ENCODE results near the gene MYBPC2.

The MYBPC2 gene

DNA sequence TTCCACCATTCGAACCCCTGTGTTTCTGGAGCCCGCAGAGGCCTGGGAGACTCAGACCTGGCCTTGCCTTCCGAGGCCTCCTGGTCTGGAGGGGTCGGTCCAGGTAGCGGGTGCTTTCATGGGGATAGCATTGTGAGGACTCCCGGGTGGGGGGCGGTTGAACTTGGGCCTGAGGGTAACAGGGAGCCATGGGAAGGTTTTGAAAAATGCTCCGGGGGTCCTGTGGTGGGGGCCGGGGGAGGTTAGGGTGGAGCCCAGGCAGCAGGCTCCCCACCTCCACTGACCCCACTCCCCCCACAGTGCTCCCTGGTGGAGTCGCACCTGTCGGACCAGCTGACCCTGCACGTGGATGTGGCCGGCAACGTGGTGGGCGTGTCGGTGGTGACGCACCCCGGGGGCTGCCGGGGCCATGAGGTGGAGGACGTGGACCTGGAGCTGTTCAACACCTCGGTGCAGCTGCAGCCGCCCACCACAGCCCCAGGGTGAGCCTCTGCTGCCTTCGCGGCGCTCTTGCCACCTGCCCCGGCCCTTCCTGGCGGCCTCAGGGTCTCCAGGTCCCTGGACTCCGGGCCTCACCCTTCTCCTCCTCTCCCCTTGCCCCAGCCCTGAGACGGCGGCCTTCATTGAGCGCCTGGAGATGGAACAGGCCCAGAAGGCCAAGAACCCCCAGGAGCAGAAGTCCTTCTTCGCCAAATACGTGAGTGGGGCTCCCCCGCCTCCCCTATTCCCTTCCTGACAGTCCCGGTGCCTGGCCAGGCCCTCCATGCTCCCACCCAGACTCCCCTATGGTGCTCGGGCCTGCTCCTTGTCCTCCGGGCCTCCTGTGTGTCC lies 47.8 kb downstream of the MYBPC2 start:
- TF ChIP-seq, protein P1, sequence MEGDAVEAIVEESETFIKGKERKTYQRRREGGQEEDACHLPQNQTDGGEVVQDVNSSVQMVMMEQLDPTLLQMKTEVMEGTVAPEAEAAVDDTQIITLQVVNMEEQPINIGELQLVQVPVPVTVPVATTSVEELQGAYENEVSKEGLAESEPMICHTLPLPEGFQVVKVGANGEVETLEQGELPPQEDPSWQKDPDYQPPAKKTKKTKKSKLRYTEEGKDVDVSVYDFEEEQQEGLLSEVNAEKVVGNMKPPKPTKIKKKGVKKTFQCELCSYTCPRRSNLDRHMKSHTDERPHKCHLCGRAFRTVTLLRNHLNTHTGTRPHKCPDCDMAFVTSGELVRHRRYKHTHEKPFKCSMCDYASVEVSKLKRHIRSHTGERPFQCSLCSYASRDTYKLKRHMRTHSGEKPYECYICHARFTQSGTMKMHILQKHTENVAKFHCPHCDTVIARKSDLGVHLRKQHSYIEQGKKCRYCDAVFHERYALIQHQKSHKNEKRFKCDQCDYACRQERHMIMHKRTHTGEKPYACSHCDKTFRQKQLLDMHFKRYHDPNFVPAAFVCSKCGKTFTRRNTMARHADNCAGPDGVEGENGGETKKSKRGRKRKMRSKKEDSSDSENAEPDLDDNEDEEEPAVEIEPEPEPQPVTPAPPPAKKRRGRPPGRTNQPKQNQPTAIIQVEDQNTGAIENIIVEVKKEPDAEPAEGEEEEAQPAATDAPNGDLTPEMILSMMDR (IDR thresholded peaks at IDR 0.05; ENCODE audit: extremely low read depth, missing control alignments): no peak
- no peak for DNase-seq (ENCODE audit: low spot score)

DNA sequence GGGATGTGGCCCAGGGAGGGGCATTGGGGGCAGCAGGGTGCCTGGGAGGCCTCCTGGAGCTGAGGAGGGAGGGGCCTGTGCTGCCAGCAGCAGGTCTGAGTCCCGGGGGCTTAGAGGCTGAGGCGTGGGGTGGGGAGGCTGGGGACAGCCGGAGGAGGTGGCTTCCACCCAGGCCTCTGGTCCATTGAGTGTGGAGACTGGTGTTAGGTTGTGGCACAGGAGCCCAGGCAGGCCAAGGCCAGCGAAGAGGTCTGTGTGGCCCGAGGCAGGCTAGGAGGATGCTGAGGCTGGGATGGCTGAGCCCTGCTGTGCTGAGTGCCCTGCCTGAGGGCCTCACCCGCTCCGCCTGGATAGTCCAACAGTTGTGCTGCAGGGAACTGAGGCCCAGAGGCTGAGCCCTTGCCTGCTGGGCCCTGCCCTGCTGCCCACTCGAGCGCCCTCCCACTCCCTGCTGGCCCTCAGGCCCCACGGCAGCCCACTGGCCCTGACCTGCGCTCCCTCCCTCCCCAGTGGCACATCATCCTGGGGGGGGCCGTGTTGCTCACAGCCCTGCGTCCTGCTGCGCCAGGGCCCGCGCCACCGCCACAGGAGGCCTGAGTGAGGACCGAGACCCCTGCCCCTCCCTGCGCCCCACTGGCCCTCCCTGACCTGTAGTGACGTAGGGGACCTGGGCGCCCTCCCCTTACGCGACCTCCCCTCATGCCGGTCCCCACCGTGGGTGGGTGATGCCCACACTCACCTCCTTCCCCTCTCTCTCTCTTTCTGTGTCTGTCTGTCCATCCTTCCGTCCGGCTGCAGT lies 48.9 kb downstream of the MYBPC2 start:
- TF ChIP-seq, protein P1 (IDR thresholded peaks at IDR 0.05; ENCODE audit: extremely low read depth, missing control alignments): no peak

GRCh38 chr19:50482271-50482855 lies 49.7 kb downstream of the MYBPC2 start:
- TF ChIP-seq, protein P1 (IDR thresholded peaks at IDR 0.05; ENCODE audit: extremely low read depth, missing control alignments): no peak
- no peak for DNase-seq (ENCODE audit: low spot score)

More for the DNA sequence above, 48.9 kb downstream of the MYBPC2 start:
- DNase-seq (ENCODE audit: low spot score): no peak

DNA sequence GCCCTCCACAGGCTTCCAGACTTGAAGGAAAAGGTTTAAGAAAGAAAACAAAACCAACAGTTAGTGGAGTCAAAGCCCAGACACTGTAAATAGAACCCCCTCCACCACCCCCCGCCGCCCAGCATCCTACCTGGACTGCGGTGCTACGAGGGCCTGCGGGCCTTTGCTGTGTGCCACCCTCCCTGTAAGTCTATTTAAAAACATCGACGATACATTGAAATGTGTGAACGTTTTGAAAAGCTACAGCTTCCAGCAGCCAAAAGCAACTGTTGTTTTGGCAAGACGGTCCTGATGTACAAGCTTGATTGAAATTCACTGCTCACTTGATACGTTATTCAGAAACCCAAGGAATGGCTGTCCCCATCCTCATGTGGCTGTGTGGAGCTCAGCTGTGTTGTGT lies 50.2 kb downstream of the MYBPC2 start:
- no peak for DNase-seq (ENCODE audit: low spot score)
- TF ChIP-seq, protein P1 (IDR thresholded peaks at IDR 0.05; ENCODE audit: extremely low read depth, missing control alignments): no peak

- TF ChIP-seq, protein P1 (IDR thresholded peaks at IDR 0.05; ENCODE audit: extremely low read depth, missing control alignments): no peak
These were observed 52.7 kb downstream of the MYBPC2 start for GRCh38 chr19:50485284-50485955.

GRCh38 chr19:50486823-50487515 lies 54.3 kb downstream of the MYBPC2 start:
- no peak for DNase-seq (ENCODE audit: low spot score)
- TF ChIP-seq, protein P1 (IDR thresholded peaks at IDR 0.05; ENCODE audit: extremely low read depth, missing control alignments): peak; percentile 20

More at GRCh38 chr19:50485284-50485955, 52.7 kb downstream of the MYBPC2 start:
- no peak for DNase-seq (ENCODE audit: low spot score)
